Activated CD8-positive, alpha-beta memory T cell treated with anti-CD3 and anti-CD28 coated beads for 1 hour (primary cell): ENCODE data around the gene MAZ.
"Not testable (repeated sequence)": the region's sequence is repeated elsewhere in the genome, so short reads cannot be mapped to it uniquely, and the experiment has no call there.

Experiments
- DNase-seq, 2 donors: peaks; one replicate each; pipeline ENCODE4 v3.0.0-alpha.2; 2020; ENCODE audit warnings: low read depth in 1 of 2; ENCODE audit errors: extremely low read depth in 1 of 2

Gene MAZ

DNA sequence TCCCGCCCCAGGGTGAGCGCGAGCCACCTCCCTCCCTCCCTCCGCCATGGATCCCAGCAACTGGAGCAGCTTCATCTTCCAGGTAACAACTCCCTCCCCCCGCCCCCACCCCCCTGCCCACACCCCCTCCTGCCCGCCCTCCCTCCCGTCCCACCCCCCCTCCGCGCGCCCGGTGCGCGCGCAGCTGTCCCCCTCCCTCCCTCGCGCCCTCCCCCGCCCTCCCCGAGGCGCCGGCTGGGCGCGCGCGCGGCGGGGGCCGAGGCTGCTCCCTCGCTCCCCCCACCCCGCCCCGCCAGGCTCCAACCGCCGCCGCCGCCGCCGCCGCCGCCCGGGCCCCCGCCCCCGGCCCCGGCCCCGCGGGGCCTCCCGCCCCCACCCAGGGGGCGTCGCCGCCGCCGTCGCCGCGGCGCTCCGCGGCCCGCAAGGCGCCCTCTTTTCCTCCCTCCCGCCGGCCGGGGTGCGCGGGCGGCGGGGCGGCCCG, at the start of gene MAZ:
Gene MAZ (plus strand): TSS at position 431 of the 481 bp plus-strand sequence. CDS start 173 bp downstream, outside the sequence.
- DNase-seq = peak in 1 of 2 donors; percentile 73

DNA sequence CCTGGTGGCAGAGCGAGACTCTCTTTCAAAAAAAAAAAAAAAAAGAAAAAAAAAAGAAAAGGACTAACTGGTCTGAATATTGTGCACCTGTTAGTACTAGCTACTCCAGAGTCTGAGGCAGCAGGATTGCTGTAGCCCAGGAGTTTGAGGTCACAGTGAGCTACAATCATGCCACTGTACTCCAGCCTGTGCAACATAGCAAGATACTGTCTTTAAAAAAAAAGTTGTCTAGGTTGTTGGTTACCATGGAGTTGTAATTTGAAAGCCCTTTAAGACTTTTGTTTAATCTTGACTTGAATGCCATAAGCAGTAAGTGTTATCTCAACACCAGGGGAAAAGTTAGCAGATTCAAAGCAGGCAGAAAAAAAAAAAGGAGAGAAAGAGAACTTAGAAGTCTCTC, 49.7 kb upstream of the MAZ start:
- DNase-seq = no peak

DNA sequence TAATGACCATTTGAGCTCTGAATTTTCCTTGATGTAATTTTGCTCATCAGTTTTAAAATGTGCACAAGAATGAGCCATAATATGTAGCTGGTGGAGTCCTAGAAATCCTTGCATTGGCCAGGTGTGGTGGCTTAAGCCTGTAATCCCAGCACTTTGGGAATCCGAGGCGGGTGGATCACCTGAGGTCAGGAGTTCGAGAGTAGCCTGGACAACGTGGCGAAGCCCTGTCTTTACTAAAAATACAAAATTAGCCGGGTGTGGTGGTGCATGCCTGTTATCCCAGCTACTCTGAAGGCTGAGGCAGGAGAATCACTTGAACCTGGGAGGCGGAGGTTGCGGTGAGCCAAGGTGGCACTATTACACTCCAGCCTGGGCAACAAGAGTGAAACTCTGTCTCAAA, 49.2 kb upstream of the MAZ start:
- DNase-seq = not testable (repeated sequence)

- no peak for DNase-seq
These were observed 48.3 kb upstream of the MAZ start for GRCh38 chr16:29757950-29758466.

DNA sequence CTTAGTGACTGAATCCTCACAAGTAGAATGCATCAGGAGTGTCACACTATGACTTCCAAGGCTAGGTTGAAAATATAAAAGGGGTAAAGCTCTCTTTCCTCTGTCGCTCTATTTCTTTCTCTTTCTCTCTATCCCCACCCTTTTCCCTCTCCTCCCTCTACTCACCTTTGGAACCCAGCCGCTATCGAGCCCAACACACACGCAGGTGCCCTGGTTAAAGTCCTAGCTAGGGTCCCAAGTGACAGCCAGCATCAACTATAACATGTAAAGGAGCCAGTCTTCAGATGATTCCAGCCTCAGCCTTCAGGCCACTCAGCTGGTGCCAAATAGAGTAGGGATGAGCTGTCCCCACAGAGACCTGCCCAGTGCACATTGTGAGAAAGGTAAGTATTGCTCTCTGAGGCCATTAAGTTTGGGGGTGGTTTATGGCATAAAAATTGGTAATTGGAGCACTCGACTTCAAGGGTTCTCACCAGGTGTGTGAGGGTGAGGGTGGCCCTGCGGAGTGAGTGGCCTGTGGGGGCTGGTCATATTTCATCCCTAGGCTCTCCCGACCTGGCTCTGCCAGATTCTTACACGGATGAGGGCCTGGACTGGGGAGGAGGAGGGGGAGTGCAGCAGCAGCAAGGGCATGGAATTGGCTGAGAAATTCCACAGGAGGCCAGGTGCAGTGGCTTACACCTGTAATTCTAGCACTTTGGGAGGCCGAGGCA, 45.6 kb upstream of the MAZ start:
- DNase-seq = no peak

GRCh38 chr16:29761280-29761651, 45.1 kb upstream of the MAZ start:
- not testable (repeated sequence) for DNase-seq

DNA sequence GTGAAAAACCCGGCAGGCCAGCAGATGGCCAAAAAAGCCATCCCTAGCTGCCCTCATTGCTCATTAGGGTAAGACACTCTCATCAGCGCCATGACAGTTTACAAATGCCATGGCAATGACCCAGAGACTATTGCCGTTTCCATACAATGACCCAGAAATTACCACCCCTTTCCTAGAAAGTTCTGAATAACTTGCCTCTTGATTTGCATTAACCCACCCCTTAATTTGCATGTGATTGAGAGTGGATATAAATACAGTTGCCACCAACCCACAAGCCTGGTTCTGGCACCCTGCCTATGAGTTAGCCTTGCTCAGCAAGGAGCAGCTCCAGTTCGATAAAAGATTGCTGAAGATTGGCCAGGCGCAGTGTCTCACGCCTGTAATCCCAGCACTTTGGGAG, 44.4 kb upstream of the MAZ start:
- no peak for DNase-seq

- DNase-seq = no peak
These were observed 43.0 kb upstream of the MAZ start for GRCh38 chr16:29763326-29763725.

DNA sequence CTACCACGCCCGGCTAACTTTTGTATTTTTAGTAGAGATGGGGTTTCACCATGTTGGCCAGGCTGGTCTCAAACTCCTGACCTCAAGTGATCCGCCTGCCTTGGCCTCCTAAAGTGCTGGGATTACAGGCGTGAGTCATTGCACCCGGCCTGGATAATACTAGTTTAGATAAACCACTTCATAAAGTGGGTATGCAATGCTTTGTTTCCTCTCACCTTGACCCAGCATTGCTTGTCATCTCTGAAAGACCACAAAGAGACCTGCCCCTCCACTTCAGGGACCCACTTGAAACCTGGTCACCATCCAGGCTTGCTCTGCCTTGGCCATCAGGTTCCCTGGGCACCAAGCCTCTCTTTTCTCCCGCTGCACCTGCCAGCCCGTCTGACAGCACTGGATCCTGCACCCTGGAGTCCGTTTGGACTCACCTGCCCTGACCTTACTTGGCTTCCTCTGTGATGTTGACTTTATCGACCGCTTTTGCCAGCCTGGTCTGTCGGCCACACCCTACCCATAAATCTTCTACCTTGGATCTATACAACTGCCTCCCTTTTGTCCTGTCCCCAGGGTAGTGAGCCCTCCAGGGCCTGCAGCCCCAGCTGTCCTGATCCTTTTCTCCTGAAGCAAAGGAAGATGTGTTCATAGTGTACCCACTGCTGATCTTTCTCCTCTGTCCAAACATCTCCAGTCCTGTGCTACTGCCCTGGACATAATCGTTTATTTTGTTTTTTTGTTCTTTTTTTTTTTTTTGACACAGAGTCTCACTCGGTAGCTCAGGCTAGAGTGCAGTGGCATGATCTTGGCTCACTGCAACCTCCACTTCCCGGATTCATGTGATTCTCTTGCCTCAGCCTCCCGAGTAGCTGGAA, 40.9 kb upstream of the MAZ start:
- DNase-seq = no peak

GRCh38 chr16:29766571-29766970, 39.8 kb upstream of the MAZ start:
- no peak for DNase-seq

DNA sequence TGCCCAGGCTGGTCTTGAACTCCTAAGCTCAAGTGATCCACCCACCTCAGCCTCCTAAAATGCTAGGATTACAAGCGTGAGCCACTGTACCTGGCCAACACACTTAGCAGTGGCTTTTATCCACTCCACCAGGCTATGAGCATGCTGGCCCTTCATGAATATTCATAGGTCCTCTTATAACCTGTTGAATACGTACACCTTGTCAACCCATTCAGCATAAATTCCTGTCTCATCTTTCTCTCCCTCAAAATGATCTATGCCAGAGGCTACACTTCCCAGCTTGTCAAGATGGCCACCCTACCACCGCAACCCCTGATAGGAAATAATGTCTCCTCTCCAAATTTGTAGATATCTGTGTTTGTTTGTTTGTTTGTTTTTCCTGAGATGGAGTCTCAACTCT, 39.3 kb upstream of the MAZ start:
- no peak for DNase-seq

DNA sequence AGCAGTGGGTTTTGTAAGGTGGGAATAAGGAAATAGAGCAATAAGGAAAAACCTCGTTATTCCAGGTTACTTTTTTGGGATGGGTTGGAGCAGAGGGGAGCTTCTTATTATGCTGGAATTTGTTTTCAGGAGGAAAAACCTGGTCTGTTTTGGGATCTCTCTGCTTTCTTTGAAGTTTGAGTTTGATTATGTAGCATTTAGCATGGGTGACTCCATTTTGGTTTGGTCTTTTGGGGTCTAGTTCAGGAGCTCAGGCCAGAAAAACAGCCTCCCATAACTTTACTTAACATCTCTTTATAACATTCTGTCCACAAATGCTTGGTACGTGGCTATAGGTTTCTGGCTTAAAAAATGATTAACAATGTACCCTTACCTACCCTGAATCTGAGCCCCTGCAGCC, 36.8 kb upstream of the MAZ start:
- DNase-seq = no peak

- no peak for DNase-seq
These were observed 35.9 kb upstream of the MAZ start for GRCh38 chr16:29770250-29770929.

GRCh38 chr16:29772330-29772729, 34.0 kb upstream of the MAZ start:
- DNase-seq = not testable (repeated sequence)

GRCh38 chr16:29774730-29775129, 31.6 kb upstream of the MAZ start:
- no peak for DNase-seq

DNA sequence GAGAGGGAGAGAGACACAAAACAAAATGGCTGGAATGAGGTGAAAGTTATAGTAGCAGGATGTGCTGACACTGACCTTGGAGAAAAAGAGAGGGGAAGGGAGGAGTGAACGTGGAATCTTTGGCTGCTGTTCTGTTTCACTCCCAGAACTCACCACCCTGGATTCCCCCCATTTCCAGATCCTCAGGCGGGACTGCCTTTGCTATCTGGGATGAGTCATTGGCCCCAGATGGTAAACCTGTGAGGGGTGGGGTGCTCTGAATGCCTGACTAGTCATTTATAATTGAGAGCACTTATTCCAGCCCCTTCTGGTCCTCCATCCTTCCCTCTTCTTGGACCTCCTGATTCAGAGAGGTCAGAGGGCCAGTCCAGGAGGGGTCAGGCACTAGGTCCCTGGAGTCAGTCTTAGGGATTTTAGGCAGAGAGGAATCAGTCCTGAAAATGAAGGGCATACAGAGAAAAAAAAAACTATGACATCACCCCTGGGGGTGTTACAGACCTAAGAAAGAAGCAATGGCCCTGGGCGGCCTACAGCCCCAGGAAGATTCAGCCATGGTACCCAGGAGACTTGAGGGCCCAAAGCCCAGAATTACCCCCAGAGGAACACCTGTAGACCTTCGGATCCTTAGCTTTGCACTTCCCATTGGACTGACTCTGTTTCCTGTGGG, 30.5 kb upstream of the MAZ start:
- DNase-seq = no peak

- no peak for DNase-seq
These were observed 28.6 kb upstream of the MAZ start, which contains the start of gene ZG16 for GRCh38 chr16:29777576-29778350. TSS of gene ZG16 (plus strand) at chr16:29778256. CDS start at chr16:29779267, 1,011 bp downstream.

DNA sequence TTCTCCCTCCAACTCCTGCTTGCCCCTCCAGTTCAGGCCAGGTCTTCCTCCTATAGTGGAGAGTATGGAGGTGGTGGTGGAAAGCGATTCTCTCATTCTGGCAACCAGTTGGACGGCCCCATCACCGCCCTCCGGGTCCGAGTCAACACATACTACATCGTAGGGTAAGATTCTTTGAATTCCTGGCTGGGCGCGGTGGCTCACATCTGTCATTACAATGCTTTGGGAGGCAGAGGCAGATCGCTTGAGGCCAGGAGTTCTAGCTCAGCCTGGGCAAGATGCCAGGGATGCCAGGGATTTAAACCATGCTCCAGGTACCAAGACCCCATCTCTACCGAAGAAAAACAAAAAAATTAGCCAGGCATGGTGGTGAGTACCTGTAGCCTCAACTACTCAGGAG, 26.9 kb upstream of the MAZ start:
- no peak for DNase-seq

DNA sequence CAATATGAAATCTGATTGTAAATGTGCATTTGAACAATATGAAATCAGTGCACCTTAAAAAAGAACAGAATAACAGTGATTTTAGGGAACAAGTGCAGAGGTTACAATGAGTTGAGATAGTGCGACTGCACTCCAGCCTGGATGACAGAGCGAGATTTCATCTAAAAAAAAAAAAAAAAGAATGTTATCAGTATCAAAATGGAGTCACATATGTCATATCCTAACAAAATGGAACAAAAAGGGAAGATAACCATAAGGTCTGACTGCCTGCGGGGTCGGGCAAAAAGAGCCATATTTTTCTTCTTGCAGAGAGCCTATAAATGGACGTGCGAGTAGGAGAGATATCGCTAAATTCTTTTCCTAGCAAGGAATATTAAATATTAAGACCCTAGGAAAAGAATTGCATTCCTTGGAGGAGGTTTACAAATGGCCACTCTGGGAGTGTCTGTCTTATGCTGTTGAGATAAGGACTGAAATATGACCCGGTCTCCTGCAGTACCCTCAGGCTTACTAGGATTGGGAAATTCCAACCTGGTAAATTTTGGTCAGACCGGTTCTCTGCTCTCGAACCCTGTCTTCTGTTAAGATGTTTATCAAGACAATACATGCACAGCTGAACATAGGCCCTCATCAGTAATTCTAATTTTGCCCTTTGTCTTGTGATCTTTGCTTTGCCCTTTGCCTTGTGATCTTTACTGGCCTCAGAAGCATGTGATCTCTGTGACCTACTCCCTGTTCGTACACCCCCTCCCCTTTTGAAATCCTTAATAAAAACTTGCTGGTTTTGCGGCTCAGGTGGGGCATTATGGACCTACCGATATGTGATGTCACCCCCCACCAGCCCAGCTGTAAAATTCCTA, 23.0 kb upstream of the MAZ start:
- not testable (repeated sequence) for DNase-seq
